Measurements from ENCODE around the gene ABHD12.

The ABHD12 gene

GRCh38 chr20:25308671-25309394 lies 81.8 kb downstream of the ABHD12 start:
- H3K4me1 ChIP-seq (ENCODE audit: control insufficient read depth, insufficient read depth, low read depth, low read length): peaks cover 37% of the 10 kb centered on the region
- peak overlapping the region; percentile 99 for H4K8ac ChIP-seq (ENCODE audit: low read length)
- peaks cover 7% of the 10 kb centered on the region for H3K79me1 ChIP-seq (replicated peaks; ENCODE audit: low read length, poor library complexity, severe bottlenecking)
- DNase-seq: peak; percentile 91
- H2BK12ac ChIP-seq (ENCODE audit: low read length in 2 of 2): peak overlapping the region; percentile 87 to 99
- H2BK15ac ChIP-seq (ENCODE audit: low read depth, poor library complexity, severe bottlenecking): peak overlapping the region; percentile 100
- H2BK120ac ChIP-seq (ENCODE audit: low read depth, low read length): peak overlapping the region; percentile 100
- H3K14ac ChIP-seq (ENCODE audit: low read length in 2 of 2): peak overlapping the region in 1 of 2 experiments; percentile 88
- peak overlapping the region; percentile 97 to 100 for H3K4ac ChIP-seq (ENCODE audit: low read depth in 1 of 2, low read length in 2 of 2)
- no peaks in the 10 kb centered on the region for H3K27me3 ChIP-seq (ENCODE audit: control insufficient read depth in 1 of 2, insufficient read depth in 1 of 2, low read length in 2 of 2)
- no peak overlapping the region for H3K4me3 ChIP-seq (ENCODE audit: insufficient read depth in 1 of 2, low read depth in 1 of 2, low read length in 2 of 2)
- H2BK5ac ChIP-seq (ENCODE audit: low read depth, low read length, poor library complexity, severe bottlenecking): peak overlapping the region; percentile 5
- peak overlapping the region; percentile 99 for H3K18ac ChIP-seq (ENCODE audit: low read depth in 1 of 2, low read length in 2 of 2)
- H3K4me2 ChIP-seq (ENCODE audit: low read length, poor library complexity, severe bottlenecking): no peak overlapping the region
- WGBS: 52% methylated on average over 15 of the region's 17 CpGs
- H4K91ac ChIP-seq (ENCODE audit: low read length): peak overlapping the region; percentile 99
- peaks cover 0 to 25% of the 10 kb centered on the region in 2 experiments for H3K36me3 ChIP-seq (ENCODE audit: control insufficient read depth in 1 of 2, insufficient read depth in 2 of 2, low read depth in 1 of 2, low read length in 2 of 2)
- H3K9ac ChIP-seq (ENCODE audit: low read length): peak overlapping the region; percentile 85
- H2AFZ ChIP-seq (ENCODE audit: low read depth, low read length): no peak overlapping the region
- H2AK5ac ChIP-seq (ENCODE audit: low read length, severe bottlenecking): peak overlapping the region; percentile 89
- H3K9me3 ChIP-seq (ENCODE audit: control insufficient read depth, low read length): no peaks in the 10 kb centered on the region
- peak overlapping the region; percentile 99 for H3K27ac ChIP-seq (ENCODE audit: low read length, poor library complexity, severe bottlenecking)
- peak overlapping the region in 1 of 2 experiments; percentile 29 for H3K23ac ChIP-seq (ENCODE audit: low read length in 2 of 2)

- peak overlapping the region in 1 of 2 experiments; percentile 53 for H3K14ac ChIP-seq (ENCODE audit: low read length in 2 of 2)
- no peak overlapping the region for H3K9ac ChIP-seq (ENCODE audit: low read length)
- peak overlapping the region in 1 of 2 experiments; percentile 91 for H3K23ac ChIP-seq (ENCODE audit: low read length in 2 of 2)
- H3K9me3 ChIP-seq (ENCODE audit: control insufficient read depth, low read length): no peaks in the 10 kb centered on the region
- H4K8ac ChIP-seq (ENCODE audit: low read length): peak overlapping the region; percentile 52
- peak overlapping the region; percentile 1 for H4K91ac ChIP-seq (ENCODE audit: low read length)
- WGBS: 94% methylated on average over 13 of the region's 13 CpGs
- H3K4me2 ChIP-seq (ENCODE audit: low read length, poor library complexity, severe bottlenecking): no peak overlapping the region
- no peak overlapping the region for H2AFZ ChIP-seq (ENCODE audit: low read depth, low read length)
- no peak for DNase-seq
- no peaks in the 10 kb centered on the region for H3K27me3 ChIP-seq (ENCODE audit: control insufficient read depth in 1 of 2, insufficient read depth in 1 of 2, low read length in 2 of 2)
- peaks cover 7% of the 10 kb centered on the region for H3K79me1 ChIP-seq (replicated peaks; ENCODE audit: low read length, poor library complexity, severe bottlenecking)
- H3K27ac ChIP-seq (ENCODE audit: low read length, poor library complexity, severe bottlenecking): no peak overlapping the region
- H3K18ac ChIP-seq (ENCODE audit: low read depth in 1 of 2, low read length in 2 of 2): peak overlapping the region; percentile 99
- peak overlapping the region; percentile 44 for H2BK15ac ChIP-seq (ENCODE audit: low read depth, poor library complexity, severe bottlenecking)
- H3K4ac ChIP-seq (ENCODE audit: low read depth in 1 of 2, low read length in 2 of 2): peak overlapping the region; percentile 13 to 100
- H2AK5ac ChIP-seq (ENCODE audit: low read length, severe bottlenecking): peak overlapping the region; percentile 53
- H2BK5ac ChIP-seq (ENCODE audit: low read depth, low read length, poor library complexity, severe bottlenecking): no peak overlapping the region
- H2BK120ac ChIP-seq (ENCODE audit: low read depth, low read length): peak overlapping the region; percentile 71
- H2BK12ac ChIP-seq (ENCODE audit: low read length in 2 of 2): peak overlapping the region; percentile 87 to 99
- peaks cover 6 to 30% of the 10 kb centered on the region in 2 experiments for H3K36me3 ChIP-seq (ENCODE audit: control insufficient read depth in 1 of 2, insufficient read depth in 2 of 2, low read depth in 1 of 2, low read length in 2 of 2)
- H3K4me1 ChIP-seq (ENCODE audit: control insufficient read depth, insufficient read depth, low read depth, low read length): peaks cover 37% of the 10 kb centered on the region
- H3K4me3 ChIP-seq (ENCODE audit: insufficient read depth in 1 of 2, low read depth in 1 of 2, low read length in 2 of 2): no peak overlapping the region
Measured at GRCh38 chr20:25308083-25308491, 82.5 kb downstream of the ABHD12 start.

- peaks cover 7% of the 10 kb centered on the region for H3K79me1 ChIP-seq (replicated peaks; ENCODE audit: low read length, poor library complexity, severe bottlenecking)
- peak overlapping the region; percentile 37 to 72 for H2BK12ac ChIP-seq (ENCODE audit: low read length in 2 of 2)
- peak overlapping the region; percentile 32 to 46 for H3K4ac ChIP-seq (ENCODE audit: low read depth in 1 of 2, low read length in 2 of 2)
- H3K4me3 ChIP-seq (ENCODE audit: insufficient read depth in 1 of 2, low read depth in 1 of 2, low read length in 2 of 2): no peak overlapping the region
- no peak overlapping the region for H2AFZ ChIP-seq (ENCODE audit: low read depth, low read length)
- H3K4me2 ChIP-seq (ENCODE audit: low read length, poor library complexity, severe bottlenecking): no peak overlapping the region
- no peak for DNase-seq
- peaks cover 14 to 38% of the 10 kb centered on the region in 2 experiments for H3K36me3 ChIP-seq (ENCODE audit: control insufficient read depth in 1 of 2, insufficient read depth in 2 of 2, low read depth in 1 of 2, low read length in 2 of 2)
- no peaks in the 10 kb centered on the region for H3K9me3 ChIP-seq (ENCODE audit: control insufficient read depth, low read length)
- H4K8ac ChIP-seq (ENCODE audit: low read length): no peak overlapping the region
- no peak overlapping the region for H2BK5ac ChIP-seq (ENCODE audit: low read depth, low read length, poor library complexity, severe bottlenecking)
- peak overlapping the region; percentile 9 for H3K27ac ChIP-seq (ENCODE audit: low read length, poor library complexity, severe bottlenecking)
- peak overlapping the region; percentile 71 for H2AK5ac ChIP-seq (ENCODE audit: low read length, severe bottlenecking)
- H3K4me1 ChIP-seq (ENCODE audit: control insufficient read depth, insufficient read depth, low read depth, low read length): peaks cover 41% of the 10 kb centered on the region
- H3K23ac ChIP-seq (ENCODE audit: low read length in 2 of 2): no peak overlapping the region
- no peak overlapping the region for H2BK120ac ChIP-seq (ENCODE audit: low read depth, low read length)
- no peaks in the 10 kb centered on the region for H3K27me3 ChIP-seq (ENCODE audit: control insufficient read depth in 1 of 2, insufficient read depth in 1 of 2, low read length in 2 of 2)
- H3K14ac ChIP-seq (ENCODE audit: low read length in 2 of 2): no peak overlapping the region
- H2BK15ac ChIP-seq (ENCODE audit: low read depth, poor library complexity, severe bottlenecking): peak overlapping the region; percentile 50
- 90% methylated on average over 7 of the region's 10 CpGs for WGBS
- peak overlapping the region; percentile 28 for H4K91ac ChIP-seq (ENCODE audit: low read length)
- H3K9ac ChIP-seq (ENCODE audit: low read length): no peak overlapping the region
- peak overlapping the region in 1 of 2 experiments; percentile 77 for H3K18ac ChIP-seq (ENCODE audit: low read depth in 1 of 2, low read length in 2 of 2)
Measured at GRCh38 chr20:25306991-25307903, 83.4 kb downstream of the ABHD12 start.

Measured in mesenchymal stem cell (in vitro differentiated cells and primary cell).